ENCODE data around the gene LRRC10B. TPM values are rescaled to one million over a fixed set of nuclear protein-coding genes. Genes with fewer than 3 reads are reported as not detected.

The LRRC10B gene
- total and polyA plus RNA-seq, 2 experiments from 2014 or later = 0.43 TPM; not detected in 1

DNA sequence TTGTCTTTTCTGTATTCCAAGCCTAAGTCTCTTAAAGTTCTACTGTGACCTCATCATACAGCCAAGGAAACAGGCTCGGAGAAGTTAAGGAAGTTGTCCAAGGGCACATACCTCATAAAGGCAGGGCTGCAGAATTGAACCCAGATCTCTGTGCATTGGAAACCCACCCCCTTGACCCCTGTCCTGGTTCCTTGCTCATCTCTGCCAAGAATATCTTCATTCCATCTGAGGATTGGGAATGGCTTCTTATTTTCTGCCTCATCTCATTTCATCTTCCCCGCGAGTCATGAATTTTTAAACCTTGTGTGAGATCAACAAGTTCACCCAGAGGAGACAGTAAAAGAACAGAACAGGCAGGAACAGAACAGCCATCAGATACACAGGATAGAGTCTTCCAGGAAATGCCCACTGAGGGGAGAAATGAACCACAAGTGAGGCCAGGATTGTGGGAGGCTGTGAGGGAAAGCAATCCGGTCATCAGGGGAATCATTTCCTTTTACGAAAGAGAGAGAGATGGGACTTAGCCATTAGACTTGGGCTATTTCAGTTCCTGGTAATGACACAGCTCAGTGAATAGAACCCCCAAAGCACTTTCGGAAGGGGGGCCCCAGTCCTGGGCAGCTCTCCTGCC is 34.4 kb upstream of the LRRC10B start:
- TF ChIP-seq EZH2 (IDR thresholded peaks at IDR 0.05; ENCODE audit: insufficient read depth, poor library complexity, severe bottlenecking) = no peak
- TF ChIP-seq EZH2phosphoT487 (IDR thresholded peaks at IDR 0.05; ENCODE audit: insufficient read depth, low read depth) = no peak
- H3K9ac ChIP-seq = peak overlapping the region; percentile 32; the same call in 1 of the 2 replicates
- H3K27ac ChIP-seq = peak overlapping the region; percentile 96
- in situ Hi-C loops (cut with MboI) = loop anchor here (10.0 kb wide), 1 partner anchor 161 kb away; no protein-coding TSS in a partner anchor
- no peak overlapping the region for H2AFZ ChIP-seq
- H3K4me3 ChIP-seq = no peak overlapping the region
- no peaks in the 10 kb centered on the region for H3K36me3 ChIP-seq (ENCODE audit: low read depth)
- 81 to 83% methylated on average over 6 of the region's 6 CpGs for WGBS, 2 experiments (ENCODE audit: low coverage in 1 of 2, low lambda C conversion rate in 2 of 2, missing lambda C conversion rate in 2 of 2)
- H3K4me2 ChIP-seq (ENCODE audit: unreplicated experiment) = no peak overlapping the region
- DNase-seq = peak; percentile 31
- H3F3A ChIP-seq (ENCODE audit: insufficient read depth) = peaks cover 26% of the 10 kb centered on the region
- H4K20me1 ChIP-seq (ENCODE audit: insufficient read depth) = no peaks in the 10 kb centered on the region
- no peaks in the 10 kb centered on the region for H3K9me2 ChIP-seq (ENCODE audit: insufficient read depth)
- no peaks in the 10 kb centered on the region for H3K9me3 ChIP-seq (ENCODE audit: low read depth)
- peaks cover 38% of the 10 kb centered on the region for H3K4me1 ChIP-seq (ENCODE audit: insufficient read depth)
- H3K79me2 ChIP-seq (ENCODE audit: insufficient read depth) = no peaks in the 10 kb centered on the region
- no peaks in the 10 kb centered on the region for H3K27me3 ChIP-seq (replicated peaks; ENCODE audit: insufficient read depth)

DNA sequence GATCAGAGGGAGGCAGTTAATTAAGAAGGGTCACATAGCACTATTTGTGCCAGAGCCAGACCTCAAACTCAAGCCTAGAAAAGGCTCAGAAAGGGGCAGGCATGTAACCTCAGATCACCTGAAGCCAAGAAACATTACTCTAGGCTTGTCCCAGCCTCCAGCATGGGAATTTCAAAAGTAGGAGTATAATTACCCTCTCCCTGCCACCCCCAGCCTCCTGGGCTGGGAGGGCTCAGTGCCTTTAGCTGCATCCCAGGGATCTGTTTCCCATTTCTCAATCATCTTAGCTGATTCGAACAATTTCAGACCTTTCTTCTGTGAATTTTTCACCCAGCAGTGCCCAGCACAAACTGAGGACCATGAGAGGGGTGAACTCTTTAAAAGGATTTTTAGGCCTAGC is 33.1 kb upstream of the LRRC10B start:
- H3F3A ChIP-seq (ENCODE audit: insufficient read depth) = peaks cover 26% of the 10 kb centered on the region
- H3K36me3 ChIP-seq (ENCODE audit: low read depth) = no peaks in the 10 kb centered on the region
- H3K4me3 ChIP-seq = no peak overlapping the region
- H3K27ac ChIP-seq = no peak overlapping the region
- in situ Hi-C loops (cut with MboI) = loop anchor here (10.0 kb wide), 1 partner anchor 159 kb away; no protein-coding TSS in a partner anchor
- no peak overlapping the region for H3K9ac ChIP-seq
- 92 to 100% methylated on average over 1 of the region's 1 CpG for WGBS, 2 experiments (ENCODE audit: low coverage in 1 of 2, low lambda C conversion rate in 2 of 2, missing lambda C conversion rate in 2 of 2)
- H2AFZ ChIP-seq = no peak overlapping the region
- no peaks in the 10 kb centered on the region for H3K79me2 ChIP-seq (ENCODE audit: insufficient read depth)
- H3K4me2 ChIP-seq (ENCODE audit: unreplicated experiment) = no peak overlapping the region
- TF ChIP-seq EZH2 (IDR thresholded peaks at IDR 0.05; ENCODE audit: insufficient read depth, poor library complexity, severe bottlenecking) (no peak), EZH2phosphoT487 (IDR thresholded peaks at IDR 0.05; ENCODE audit: insufficient read depth, low read depth) (no peak)
- H4K20me1 ChIP-seq (ENCODE audit: insufficient read depth) = no peaks in the 10 kb centered on the region
- no peaks in the 10 kb centered on the region for H3K9me2 ChIP-seq (ENCODE audit: insufficient read depth)
- H3K4me1 ChIP-seq (ENCODE audit: insufficient read depth) = peaks cover 38% of the 10 kb centered on the region
- no peaks in the 10 kb centered on the region for H3K9me3 ChIP-seq (ENCODE audit: low read depth)
- H3K27me3 ChIP-seq (replicated peaks; ENCODE audit: insufficient read depth) = no peaks in the 10 kb centered on the region
- no peak for DNase-seq

DNA sequence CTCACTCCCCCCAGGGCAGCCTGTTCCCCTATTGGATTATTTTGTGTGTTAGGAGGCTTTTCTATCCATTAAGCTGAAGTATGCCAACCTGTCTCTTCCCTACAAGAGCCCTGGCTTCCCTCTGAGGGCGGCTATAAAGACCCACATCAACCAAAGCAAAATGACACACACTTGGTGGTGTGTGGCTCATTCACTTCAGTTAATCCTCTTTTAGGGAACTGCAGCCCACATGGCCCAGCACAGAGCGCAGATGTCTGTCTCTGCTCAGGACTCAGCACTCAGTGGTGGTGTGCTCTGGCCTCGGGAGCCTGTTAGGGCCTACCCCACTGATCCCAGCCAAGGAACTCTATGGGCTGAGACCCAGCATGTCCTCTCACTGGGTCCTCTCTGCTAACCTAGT is 32.2 kb upstream of the LRRC10B start:
- WGBS, 2 experiments (ENCODE audit: low coverage in 1 of 2, low lambda C conversion rate in 2 of 2, missing lambda C conversion rate in 2 of 2) = 73 to 74% methylated on average over 3 of the region's 3 CpGs
- no peaks in the 10 kb centered on the region for H3K27me3 ChIP-seq (replicated peaks; ENCODE audit: insufficient read depth)
- no peak overlapping the region for H3K4me3 ChIP-seq
- no peaks in the 10 kb centered on the region for H4K20me1 ChIP-seq (ENCODE audit: insufficient read depth)
- DNase-seq = no peak
- no peaks in the 10 kb centered on the region for H3K79me2 ChIP-seq (ENCODE audit: insufficient read depth)
- no peak overlapping the region for H2AFZ ChIP-seq
- peaks cover 26% of the 10 kb centered on the region for H3F3A ChIP-seq (ENCODE audit: insufficient read depth)
- H3K9me2 ChIP-seq (ENCODE audit: insufficient read depth) = no peaks in the 10 kb centered on the region
- no peak overlapping the region for H3K4me2 ChIP-seq (ENCODE audit: unreplicated experiment)
- in situ Hi-C loops (cut with MboI) = loop anchor here (10.0 kb wide), 1 partner anchor 158 kb away; no protein-coding TSS in a partner anchor
- H3K9ac ChIP-seq = no peak overlapping the region
- H3K27ac ChIP-seq = no peak overlapping the region
- peaks cover 38% of the 10 kb centered on the region for H3K4me1 ChIP-seq (ENCODE audit: insufficient read depth)
- no peaks in the 10 kb centered on the region for H3K36me3 ChIP-seq (ENCODE audit: low read depth)
- H3K9me3 ChIP-seq (ENCODE audit: low read depth) = no peaks in the 10 kb centered on the region
- TF ChIP-seq EZH2 (IDR thresholded peaks at IDR 0.05; ENCODE audit: insufficient read depth, poor library complexity, severe bottlenecking) (no peak), EZH2phosphoT487 (IDR thresholded peaks at IDR 0.05; ENCODE audit: insufficient read depth, low read depth) (no peak)

DNA sequence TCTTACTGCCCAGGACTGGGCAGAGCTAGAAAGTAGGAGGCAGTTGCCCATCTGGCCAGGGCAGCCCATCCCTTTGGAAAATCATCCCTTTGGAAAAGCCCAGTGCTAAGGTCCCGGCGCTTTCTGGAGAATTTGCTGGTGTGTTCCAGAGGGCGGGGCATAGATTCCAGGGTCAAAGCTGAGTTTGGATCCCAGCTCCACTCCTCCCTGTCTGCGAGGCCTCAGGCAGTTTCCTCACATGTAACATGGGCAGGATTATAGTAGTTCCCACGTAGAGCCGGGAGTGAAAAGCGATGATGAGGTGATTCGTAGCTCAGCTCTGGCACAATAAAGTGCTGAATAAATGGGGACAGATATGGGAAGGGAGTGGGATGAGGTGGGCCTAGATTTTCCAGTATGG is 31.4 kb upstream of the LRRC10B start:
- no peak overlapping the region for H2AFZ ChIP-seq
- TF ChIP-seq EZH2 (IDR thresholded peaks at IDR 0.05; ENCODE audit: insufficient read depth, poor library complexity, severe bottlenecking) (no peak), EZH2phosphoT487 (IDR thresholded peaks at IDR 0.05; ENCODE audit: insufficient read depth, low read depth) (no peak)
- no peaks in the 10 kb centered on the region for H3K27me3 ChIP-seq (replicated peaks; ENCODE audit: insufficient read depth)
- H3K9ac ChIP-seq = no peak overlapping the region
- peaks cover 22% of the 10 kb centered on the region for H3F3A ChIP-seq (ENCODE audit: insufficient read depth)
- no peaks in the 10 kb centered on the region for H3K79me2 ChIP-seq (ENCODE audit: insufficient read depth)
- peak overlapping the region; percentile 53 for H3K4me2 ChIP-seq (ENCODE audit: unreplicated experiment)
- H4K20me1 ChIP-seq (ENCODE audit: insufficient read depth) = no peaks in the 10 kb centered on the region
- in situ Hi-C loops (cut with MboI) = loop anchor here (10.0 kb wide), 1 partner anchor 158 kb away; no protein-coding TSS in a partner anchor
- WGBS, 2 experiments (ENCODE audit: low coverage in 1 of 2, low lambda C conversion rate in 2 of 2, missing lambda C conversion rate in 2 of 2) = 7 to 8% methylated on average over 8 of the region's 8 CpGs
- H3K9me3 ChIP-seq (ENCODE audit: low read depth) = no peaks in the 10 kb centered on the region
- H3K4me1 ChIP-seq (ENCODE audit: insufficient read depth) = peaks cover 32% of the 10 kb centered on the region
- peak; percentile 62 for DNase-seq
- H3K36me3 ChIP-seq (ENCODE audit: low read depth) = no peaks in the 10 kb centered on the region
- H3K4me3 ChIP-seq = no peak overlapping the region
- no peak overlapping the region for H3K27ac ChIP-seq
- no peaks in the 10 kb centered on the region for H3K9me2 ChIP-seq (ENCODE audit: insufficient read depth)
